HG03378 (cell line): ENCODE measurements around the gene ECEL1.
"Not testable (repeated sequence)": the region's sequence is repeated elsewhere in the genome, so short reads cannot be mapped to it uniquely, and the experiment has no call there.

Source experiments
- ATAC-seq: cut with Tn5 transposase; IDR thresholded peaks from one replicate; pipeline ENCODE4 v1.9.1; 2021; ENCODE audit warnings: mild to moderate bottlenecking, moderate library complexity; ENCODE audit not compliant: unreplicated experiment

The ECEL1 gene

GRCh38 chr2:232460171-232460570, 27.5 kb downstream of the ECEL1 start:
- ATAC-seq = no peak

- ATAC-seq = no peak
Measured at GRCh38 chr2:232459419-232460035, 28.1 kb downstream of the ECEL1 start.

- no peak for ATAC-seq
Measured at GRCh38 chr2:232458661-232459418, 28.8 kb downstream of the ECEL1 start.

- ATAC-seq = no peak
Measured at GRCh38 chr2:232458051-232458660, 29.5 kb downstream of the ECEL1 start.

GRCh38 chr2:232457121-232458011, 30.3 kb downstream of the ECEL1 start:
- no peak for ATAC-seq

- no peak for ATAC-seq
Measured at GRCh38 chr2:232456296-232457120, 31.1 kb downstream of the ECEL1 start.

- ATAC-seq = no peak
Measured at GRCh38 chr2:232455426-232456255, 32.0 kb downstream of the ECEL1 start, which contains the start of gene ALPI. Gene ALPI, plus strand, starts transcription at chr2:232456153. Its CDS starts 47 bp downstream, at chr2:232456200.

- no peak for ATAC-seq
Measured at GRCh38 chr2:232454630-232455029, 33.0 kb downstream of the ECEL1 start.

GRCh38 chr2:232451645-232452044, 36.0 kb downstream of the ECEL1 start:
- not testable (repeated sequence) for ATAC-seq

GRCh38 chr2:232449964-232450363, 37.7 kb downstream of the ECEL1 start:
- no peak for ATAC-seq

GRCh38 chr2:232448304-232448690, 39.3 kb downstream of the ECEL1 start:
- no peak for ATAC-seq

- ATAC-seq = no peak
Measured at GRCh38 chr2:232447638-232448303, 39.9 kb downstream of the ECEL1 start.

- no peak for ATAC-seq
Measured at GRCh38 chr2:232447091-232447620, 40.5 kb downstream of the ECEL1 start.

- not testable (repeated sequence) for ATAC-seq
Measured at GRCh38 chr2:232446266-232446777, 41.3 kb downstream of the ECEL1 start.

GRCh38 chr2:232445149-232445885, 42.3 kb downstream of the ECEL1 start:
- ATAC-seq = not testable (repeated sequence)

GRCh38 chr2:232444409-232445148, 43.1 kb downstream of the ECEL1 start:
- ATAC-seq = no peak
